ENCODE measurements around the gene GPR156.
"Not testable (repeated sequence)": the region's sequence is repeated elsewhere in the genome, so short reads cannot be mapped to it uniquely, and the experiment has no call there.

Gene GPR156

DNA sequence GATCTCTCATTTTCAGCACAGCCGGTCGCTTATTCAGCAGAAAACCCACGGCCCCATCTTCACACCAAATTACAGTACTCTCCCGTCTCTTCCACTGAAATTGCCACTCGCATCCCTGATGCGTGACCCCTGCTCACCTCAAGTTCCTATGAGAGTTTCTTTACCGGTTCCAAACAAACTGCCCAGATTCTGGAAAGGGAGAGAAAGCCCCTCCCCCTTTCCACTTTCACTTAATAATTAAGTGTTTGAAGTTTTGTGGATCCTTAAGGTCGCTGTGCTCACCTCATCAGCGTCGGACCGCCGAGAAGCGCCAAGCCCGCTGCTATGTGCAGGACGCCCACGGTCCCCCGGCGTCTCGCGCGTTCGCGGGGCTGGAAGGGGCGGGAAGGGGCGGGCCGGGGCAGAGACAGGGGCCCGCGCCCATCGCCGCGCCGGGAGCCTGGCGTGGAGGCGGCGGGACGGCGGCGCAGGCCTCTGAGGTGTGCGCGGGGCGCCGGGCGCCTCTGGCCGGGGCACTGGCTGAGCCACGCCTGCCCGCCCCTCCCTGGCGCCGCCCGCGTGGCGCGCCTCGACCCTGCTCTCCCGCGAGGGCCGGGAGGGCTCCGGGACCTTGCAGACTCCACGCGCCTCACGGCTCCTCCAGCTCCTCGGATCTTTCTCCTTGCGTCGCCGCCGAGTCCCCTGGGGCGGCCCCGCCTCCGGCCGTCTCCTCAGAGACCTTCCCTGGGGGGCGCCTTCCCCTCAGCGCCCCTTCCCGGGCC lies at the start of gene GPR156:
TSS of gene GPR156 (minus strand) at position 476 of the 761 bp plus-strand sequence. CDS start 41,124 bp downstream, outside the sequence.
- DNase-seq = no peak

DNA sequence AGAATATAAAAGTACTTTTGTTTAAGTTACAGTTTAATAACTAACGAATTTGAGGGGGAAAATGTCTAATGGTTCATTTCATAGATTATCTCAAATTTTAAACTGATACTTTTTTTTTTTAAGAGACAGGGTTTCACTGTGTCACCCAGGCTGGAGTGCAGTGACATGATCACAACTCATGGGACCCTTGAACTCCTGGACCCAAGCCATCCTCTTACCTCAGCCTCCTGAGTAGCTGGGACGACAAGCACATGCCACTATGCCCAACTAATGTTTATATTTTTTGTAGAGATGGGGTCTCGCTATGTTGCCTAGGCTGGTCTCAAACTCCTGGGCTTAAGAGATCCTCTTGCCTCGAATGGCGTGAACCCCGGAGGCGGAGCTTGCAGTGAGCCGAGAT lies 47.6 kb upstream of the GPR156 start:
- DNase-seq = no peak

DNA sequence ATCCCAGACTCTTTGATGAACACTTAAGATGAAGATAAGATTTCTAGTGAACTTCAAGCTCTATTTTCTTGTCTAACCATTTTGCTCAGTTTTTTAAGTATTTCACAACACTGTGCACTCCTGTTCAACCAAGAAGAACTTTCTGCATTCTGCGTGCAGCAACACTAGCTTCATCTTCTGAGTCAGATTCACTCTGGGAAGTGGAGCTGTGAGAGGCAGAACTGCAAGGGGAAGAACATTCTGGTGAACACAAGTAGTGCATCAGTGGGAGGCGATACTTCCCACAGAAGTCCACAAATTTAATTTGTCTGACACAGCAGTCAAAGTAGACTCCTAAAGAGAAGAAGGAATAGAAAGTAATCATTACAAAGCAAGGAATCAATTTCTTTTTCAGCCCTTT lies 46.1 kb upstream of the GPR156 start:
- DNase-seq = no peak

DNA sequence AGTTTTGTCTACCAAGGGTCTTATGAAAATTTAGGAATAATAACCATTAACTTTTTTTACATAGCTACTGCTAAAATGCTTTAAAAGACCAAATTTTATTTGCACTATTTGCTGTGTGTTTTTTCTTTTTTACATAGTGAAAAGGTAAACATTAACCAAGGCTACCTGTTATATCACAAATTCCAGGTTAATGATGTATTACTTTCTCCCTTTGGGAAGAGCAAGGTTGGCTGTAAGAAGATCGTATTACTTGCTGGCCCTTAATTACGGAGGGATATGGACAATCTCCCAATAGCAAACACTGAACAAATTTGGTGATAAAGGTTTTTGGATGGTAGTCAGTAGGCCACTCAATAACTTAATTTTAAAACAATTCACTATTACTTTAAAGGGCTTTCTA lies 41.8 kb upstream of the GPR156 start:
- no peak for DNase-seq

DNA sequence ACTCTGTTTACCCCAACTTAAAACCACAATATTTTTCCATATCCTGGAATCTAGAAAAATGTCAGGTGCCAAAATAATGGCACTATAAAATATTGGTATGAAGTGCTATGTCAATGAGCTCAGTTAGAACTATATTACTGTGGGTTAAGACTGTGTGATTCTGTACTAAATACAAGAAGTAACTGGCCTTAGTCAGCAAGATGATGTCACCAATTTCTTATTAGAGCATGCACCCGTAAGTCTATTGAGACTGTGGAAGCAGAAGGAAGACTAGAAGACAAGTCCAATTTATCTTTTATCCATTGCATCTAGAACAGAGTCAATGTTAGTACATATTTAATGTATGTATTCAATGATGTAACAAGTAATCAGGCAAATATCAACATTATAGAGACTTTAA lies 39.2 kb upstream of the GPR156 start:
- no peak for DNase-seq

DNA sequence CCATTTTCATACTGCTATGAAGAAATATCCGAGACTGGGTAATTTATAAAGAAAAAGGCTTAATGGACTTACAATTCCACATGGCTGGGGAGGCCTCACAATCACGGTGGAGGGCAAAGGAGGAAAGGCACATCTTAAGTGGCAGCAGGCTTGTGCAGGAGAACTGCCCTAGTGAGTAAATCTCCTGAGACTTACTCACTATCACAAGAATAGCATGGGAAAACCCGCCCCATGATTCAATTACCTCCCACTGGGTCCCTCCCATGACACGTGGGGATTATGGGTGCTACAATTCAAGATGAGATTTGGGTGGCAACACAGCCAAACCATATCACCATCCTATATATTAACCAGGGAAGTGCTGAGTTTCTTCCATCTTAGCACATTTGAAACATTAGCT lies 38.7 kb upstream of the GPR156 start:
- not testable (repeated sequence) for DNase-seq

DNA sequence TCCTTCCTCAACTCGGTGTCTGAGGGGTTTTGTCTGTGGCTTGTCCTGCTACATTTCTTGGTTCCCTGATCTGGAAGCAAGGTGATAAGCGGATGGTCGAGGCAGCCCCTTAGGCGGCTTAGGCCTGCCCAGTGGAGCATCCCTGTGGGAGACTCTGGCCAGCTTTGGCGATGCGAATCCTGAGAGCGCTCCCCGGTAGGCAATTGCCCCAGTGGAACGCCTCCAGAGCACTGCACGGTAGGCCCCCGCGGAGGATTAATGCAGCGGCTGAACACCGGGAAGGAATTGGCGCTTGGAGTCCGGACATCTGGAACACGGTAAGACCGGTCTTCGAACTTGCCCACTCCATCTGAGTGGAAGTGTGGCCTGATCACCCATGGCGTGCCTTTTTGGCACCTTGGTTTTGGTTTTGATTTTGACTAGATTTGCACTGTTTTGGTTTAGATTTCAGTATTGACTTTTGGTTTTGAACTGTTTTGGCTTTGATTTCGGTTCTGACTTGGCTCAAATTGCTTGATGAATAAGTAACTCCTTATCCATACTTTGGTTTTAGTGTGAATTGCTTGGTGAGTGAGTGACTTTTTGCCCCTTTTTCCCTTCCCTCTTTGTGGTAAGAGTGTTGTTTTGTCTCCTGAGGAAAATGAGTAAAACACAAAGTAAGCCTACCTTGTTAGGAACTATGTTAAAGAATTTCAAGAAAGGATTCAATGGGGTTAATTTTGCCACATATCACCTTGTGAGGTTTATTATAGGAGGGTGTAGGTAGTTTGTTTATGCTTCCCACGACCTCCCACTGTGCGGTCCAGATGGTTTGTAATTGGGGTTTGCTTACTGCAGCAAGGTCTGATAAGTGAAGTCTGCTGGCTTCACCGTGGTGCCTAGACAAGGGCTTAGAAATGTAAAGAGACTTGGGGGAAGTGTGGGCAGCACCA lies 27.1 kb upstream of the GPR156 start:
- DNase-seq = no peak

DNA sequence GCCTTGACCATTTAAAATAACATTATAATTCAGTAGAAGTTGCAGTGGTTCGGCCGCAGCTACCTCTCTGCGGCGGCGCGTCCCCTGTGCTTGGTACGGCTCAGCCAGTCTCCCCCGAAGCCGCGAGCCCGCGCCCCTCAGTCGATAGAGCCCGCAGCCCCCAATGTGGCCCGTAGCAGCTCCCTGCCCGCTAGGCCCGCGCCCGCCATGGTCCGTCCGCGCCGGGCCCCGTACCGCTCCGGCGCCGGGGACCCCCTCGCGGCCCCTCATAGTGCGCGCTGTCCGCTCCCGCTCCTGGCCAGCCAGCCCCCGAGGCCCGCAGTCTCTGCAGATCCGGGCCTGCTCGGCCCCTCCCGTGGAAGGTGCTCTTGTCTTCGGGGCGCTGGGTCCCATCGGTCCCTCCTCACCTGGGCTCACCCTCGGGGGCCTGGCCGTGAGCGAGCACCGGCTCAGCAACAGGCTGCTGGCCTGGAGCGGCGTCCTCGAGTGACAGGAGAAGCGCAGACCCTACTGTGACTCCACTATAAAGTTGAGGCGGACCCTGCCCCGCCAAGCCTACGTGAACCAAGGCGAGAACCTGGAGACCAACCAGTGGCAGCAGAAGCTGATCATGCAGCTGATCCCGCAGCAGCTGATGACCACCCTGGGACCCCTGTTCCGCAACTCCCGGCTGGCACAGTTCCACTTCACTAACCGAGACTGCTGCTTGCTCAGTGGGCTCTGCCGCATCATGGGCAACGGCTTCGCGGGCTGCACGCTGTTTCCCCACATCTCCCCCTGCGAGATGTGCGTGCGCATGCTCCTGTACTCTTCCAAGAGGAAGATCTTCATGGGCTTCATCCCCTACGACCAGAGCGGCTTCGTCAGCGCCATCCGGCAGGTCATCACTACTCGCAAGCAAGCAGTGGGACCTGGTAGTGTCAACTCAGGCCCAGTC lies 21.8 kb upstream of the GPR156 start:
- no peak for DNase-seq

DNA sequence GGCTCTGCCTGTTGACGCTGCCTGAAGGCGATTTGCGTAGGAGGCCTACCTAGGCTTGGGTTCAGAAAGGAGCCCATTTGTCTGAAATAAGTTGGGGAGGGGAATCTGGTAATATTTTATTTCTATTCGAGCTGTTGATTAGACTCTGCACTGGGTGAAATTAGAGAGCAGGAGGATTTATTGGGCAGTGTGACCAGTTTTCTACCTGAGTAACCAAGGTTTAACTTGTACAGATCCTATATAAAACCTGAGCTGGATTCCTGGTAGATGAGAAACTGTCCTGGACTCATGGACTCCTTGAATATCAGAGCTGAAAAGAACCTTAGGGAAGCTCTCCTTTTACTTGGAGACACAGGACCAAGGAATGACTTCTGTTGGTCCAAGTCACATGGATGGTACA lies 19.6 kb upstream of the GPR156 start:
- DNase-seq = no peak

DNA sequence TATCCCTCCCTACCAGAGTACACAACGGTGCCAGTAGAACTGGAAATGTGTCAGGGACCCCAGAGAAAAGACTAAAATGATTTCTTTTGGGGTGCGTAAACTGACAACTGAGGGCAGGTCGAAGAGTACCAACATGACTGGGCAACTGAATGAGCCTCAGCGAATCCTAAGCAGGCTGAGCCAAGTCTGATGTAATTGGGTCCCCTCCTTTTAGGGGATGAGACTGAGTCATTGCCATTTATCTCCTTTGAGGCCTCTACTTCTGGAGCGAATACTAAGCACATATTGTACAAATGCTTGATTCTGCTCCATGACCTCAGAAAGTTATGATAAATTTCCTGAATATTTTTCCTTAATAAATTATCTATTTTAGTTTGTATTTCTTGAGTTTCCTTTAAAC lies 17.3 kb upstream of the GPR156 start:
- DNase-seq = no peak

DNA sequence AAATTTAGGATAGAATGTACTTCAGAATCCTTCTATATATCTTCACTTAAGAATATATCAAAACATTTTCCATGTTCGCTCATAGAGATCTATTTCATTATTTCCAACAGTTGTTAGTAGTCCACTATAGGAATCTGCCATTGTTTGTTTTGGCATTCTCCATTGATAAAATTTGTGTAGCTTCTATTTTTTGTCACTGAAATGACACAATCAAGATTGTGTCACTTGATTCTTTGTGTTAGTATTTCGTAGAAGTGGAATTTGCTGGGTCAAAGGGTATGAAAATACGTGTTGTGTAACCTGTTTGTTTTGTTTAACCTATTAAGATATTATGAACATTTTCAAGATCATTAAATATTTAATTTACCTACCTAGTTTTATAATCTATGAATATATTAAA lies 15.9 kb upstream of the GPR156 start:
- no peak for DNase-seq

DNA sequence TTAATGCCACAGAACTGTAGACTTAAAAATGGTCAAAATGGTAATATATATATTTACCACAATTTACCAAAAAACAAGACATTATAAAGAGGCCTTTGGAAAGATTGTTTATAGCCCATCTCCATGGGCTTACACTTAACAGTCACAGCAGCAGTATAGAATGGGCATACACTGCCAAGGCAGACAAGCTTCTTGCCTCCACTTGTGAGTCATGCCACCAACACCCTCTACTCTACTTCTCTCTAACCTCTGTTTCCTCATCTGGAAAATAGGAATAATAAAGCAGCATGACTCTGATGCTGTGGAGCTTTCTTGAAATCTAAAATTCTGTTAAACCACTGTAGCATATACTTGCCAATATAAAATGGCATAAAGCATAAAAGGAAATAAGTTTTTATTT lies 14.4 kb upstream of the GPR156 start:
- no peak for DNase-seq

DNA sequence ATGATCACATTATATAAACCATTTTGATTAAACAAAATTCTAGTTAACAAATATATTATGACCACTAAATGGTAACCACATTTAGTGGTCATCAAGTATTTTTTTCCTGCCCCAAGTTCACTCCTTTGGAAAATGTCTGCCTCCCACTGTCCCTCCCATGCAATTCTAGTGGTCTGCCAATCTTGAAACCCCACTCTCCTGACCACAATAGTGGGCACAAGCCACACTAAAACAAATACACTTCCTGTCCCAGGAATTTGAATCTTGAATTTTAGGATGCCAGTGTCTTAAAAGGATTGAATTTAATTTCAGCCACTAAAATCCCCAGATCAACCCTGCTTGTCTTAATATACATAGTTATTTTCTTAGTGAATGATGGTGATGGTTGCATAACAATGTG lies 14.0 kb upstream of the GPR156 start:
- no peak for DNase-seq

DNA sequence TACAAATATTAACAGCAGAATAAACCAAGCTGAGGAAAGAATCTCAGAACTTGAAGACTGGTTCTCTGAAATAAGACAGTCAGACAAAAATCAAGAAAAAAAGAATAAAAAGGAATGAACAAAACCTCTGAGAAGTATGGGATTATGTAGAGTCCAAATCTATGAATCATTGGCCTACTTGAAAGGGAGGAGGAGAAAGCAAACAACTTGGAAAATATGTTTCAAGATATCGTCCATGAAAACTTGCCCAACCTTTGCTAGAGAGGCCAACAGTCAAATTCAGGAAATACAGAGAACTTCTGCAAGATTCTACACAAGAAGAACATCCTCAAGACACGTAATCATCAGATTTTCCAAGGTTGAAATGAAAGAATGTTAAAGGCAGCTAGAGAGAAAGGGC lies 6.5 kb upstream of the GPR156 start:
- not testable (repeated sequence) for DNase-seq

DNA sequence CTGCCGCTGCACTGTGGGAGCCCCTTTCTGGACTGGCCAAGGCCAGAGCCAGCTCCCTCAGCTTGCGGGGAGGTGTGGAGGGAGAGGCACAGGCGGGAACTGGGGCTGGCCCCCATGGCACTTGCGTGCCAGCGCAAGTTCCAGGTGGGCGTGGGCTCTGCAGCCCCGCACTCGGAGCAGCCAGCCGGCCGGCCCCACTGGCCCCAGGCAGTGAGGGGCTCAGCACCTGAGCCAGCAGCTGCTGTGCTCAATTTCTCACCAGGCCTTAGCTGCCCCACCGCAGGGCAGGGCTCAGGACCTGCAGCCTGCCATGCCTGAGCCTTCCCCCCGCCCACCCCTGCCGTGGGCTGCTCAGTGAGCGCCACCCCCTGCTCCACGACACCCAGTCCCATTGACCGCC lies 4.6 kb upstream of the GPR156 start:
- DNase-seq = no peak

DNA sequence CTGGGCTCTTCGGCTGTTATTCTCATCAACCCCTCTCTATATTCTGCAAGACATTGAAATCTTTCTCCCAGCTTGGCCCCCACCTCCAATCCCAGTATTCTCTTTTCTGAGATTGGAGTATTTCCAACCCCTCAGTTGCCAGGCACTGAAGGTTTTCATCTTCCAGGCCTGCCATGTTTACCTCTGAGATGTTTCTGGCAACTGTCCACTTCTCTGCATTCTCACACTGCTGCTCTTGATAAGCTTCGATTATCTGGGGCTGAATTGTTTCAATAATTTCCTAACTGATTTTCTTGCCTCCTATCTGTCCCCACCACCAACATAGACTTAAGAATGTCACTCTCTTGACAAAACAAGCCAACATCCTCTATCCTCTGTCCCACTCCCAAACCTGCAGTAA lies 1.4 kb upstream of the GPR156 start:
- DNase-seq = no peak

DNA sequence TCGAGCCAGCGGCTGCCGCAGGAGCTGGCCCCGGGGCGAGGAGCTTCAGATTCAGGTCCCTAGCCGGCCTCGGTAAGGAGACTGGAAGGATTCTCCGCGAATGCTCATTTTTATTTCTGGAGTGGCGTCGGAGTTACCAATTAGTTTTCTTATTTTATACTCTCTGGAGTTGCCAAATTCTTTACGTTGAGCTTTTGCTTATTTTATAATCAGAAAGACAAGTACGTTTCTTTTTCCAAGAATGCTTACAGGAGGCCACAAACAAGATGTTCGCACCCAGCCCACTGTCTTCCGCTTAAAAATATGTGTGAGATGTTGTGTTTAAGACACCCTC lies 453 bp upstream of the GPR156 start:
- DNase-seq = no peak

DNA sequence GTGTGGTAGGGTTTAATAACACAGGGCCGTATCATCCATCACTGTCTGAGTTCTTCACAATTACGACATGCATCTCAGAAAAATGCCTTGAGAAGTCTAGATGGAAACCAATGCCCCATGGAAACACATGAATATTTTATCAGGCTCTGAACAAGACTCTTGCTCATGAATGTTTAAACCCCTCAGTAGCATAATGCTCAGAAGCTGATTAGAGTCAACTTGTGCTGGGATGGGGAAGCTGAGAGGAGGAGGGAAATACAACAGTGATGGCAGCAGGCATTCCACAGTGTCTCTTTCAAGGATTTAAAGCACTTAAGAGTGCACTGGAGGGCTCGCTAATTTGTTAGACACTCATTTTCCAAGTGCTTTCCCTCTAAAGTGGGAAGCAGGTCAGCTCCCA lies 3.8 kb downstream of the GPR156 start:
- no peak for DNase-seq

DNA sequence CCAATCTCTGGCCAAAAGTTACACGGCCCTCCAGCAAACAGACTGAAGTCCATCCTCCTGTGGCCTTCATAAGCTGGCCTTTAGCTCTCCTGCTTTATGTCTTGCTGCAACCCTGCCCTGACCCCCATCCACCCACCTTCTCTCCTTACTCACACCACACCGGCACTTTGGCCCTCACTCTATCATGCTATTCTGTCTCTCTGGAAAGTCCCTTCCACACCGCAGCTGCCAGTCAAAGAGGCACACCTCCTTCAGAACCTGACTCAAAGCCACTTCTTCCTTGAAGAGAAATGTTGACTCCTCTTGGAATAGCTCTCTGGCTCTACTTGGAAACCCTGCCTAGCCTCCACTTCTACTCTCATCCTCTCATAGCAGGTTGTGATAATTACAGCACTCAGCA lies 4.5 kb downstream of the GPR156 start:
- no peak for DNase-seq

DNA sequence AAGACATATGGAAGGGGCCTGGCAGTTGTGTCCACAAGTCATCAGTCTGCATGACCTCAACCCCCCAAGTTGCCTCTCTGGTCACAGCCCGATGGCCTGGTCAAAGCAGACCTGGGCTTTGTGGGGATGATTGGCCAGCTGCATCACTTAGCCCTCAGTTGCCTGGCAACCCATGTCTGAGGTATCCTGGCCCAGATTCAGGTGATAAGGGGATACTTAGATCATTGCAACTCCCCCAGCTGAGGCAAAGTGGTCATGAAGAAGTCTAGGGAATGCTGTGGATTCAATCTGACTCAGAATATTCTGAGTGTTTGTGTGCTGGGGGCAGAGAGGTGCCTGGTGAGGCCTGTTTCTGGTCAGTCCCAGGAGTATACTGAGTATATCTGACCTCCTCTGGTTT lies 5.0 kb downstream of the GPR156 start:
- no peak for DNase-seq

DNA sequence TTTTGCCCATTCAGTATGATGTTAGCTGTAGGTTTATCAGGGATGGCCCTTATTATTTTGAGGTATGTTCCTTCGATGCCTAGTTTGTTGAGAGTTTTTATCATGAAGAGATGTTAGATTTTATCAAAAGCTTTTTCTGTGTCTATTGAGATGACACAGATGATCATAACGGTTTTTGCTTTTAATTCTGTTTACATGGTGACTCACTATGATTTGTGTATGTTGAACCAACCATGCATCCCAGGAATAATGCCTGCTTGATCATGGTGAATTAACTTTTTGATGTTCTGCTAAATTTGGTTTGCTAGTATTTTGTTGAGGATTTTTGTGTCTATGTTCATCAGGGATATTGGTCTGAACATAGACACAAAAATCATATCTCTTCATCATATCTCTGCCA lies 8.3 kb downstream of the GPR156 start:
- no peak for DNase-seq

DNA sequence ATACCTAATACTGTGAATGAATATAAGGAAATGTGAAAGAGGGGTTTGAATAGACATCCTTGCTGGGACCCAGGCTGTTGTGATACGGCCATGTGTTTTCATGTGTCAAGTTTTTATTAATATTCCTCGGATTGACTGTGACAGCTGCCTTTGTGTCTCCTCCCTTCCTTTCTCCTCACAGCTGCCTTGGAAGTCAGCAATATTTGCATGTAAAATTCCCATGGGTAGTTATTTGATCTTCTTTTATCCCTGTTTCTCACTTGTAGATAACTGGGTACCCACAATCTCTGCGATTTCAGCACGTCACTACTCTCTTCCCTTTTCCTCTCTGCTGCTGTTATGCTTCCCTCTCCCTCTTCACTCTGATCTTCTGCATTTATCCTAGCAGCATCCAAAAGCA lies 9.4 kb downstream of the GPR156 start:
- DNase-seq = no peak

DNA sequence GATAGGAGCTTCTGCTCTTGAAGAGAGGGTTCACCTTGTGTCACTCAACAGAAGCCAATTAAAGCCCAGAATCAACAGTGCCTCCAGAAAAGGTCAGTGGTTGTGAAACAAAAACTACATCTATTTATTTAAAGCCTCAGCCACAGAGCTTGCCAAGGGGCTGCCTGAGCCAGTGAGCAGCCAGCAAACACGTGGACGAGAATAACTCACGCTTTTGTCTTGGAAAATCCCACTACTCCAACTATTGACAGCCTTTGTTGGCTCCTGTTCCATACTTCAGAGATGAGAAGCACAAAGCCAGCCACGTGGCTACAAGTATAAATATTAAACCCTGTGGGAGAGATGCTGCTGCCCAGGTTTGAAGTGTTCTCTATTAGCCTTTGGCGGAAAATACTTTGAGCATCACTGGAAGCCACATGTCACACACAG lies 10.3 kb downstream of the GPR156 start:
- DNase-seq = no peak
